ENCODE results near the gene AACS. TPM values are rescaled to one million over a fixed set of nuclear protein-coding genes. Genes with fewer than 3 reads are reported as not detected.
"Not testable (repeated sequence)": the region's sequence is repeated elsewhere in the genome, so short reads cannot be mapped to it uniquely, and the experiment has no call there.

The AACS gene
- total RNA-seq, 1 experiment from 2014 or later = 31.3 TPM

DNA sequence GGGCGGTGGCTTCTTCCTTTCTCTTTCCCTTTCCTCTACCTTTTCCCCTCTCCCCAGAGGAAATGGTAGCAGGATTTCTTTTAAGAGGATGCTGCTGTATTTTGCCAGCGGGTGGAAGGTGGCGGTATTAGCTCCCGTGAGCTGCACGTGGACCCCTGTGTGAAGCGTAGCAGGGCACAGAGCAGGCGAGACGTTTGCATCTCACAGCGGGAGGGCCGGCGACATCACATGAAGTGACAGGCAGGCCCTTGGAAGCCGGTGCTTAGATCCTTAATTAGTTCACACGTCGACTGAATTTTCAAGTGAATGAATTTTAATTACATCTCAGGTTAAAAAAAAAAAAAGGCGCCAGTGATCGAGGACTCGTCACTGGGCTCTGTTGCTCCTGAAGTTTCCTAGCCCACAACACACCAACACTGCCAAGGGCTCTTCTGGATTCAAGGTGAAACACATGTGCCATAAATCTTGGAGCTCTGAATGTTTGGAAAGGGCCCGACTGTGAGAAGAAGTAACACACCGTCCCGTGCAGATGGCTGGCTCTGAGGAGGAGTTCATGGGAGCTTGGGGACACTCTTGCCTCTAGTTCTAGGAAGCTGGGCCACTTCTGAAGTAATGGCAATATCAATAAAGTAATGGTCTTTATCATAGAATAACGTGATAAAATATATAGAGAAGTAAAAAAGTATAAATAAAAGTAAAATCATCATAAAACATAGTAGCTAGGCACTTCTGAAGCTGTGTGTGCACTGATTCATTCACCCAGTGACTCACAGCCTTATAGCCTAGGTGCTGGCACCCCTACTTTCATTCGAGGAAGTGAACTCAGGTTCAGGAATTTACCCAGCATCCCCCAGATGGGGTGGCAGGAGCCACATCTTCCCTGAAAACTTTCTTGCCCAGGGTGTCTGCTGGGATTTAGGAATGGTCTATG, 75.3 kb downstream of the AACS start:
- BruUV-seq (replicated peaks) = no TSS peak
- no peak overlapping the region for H3K27ac Mint-ChIP-seq (ENCODE audit: unreplicated experiment)
- Histone ChIP-seq H3K36me3 (ENCODE audit: control insufficient read depth, insufficient read depth, low read length) (no peaks in the 10 kb centered on the region), H3K4me3 (ENCODE audit: low read depth, low read length) (no peak overlapping the region), H3K4me1 (no peaks in the 10 kb centered on the region), H3K27me3 (replicated peaks; ENCODE audit: control insufficient read depth, insufficient read depth, low read length) (no peaks in the 10 kb centered on the region), H3K9me3 (no peaks in the 10 kb centered on the region)
- no peak overlapping the region for H3K4me3 Mint-ChIP-seq (ENCODE audit: unreplicated experiment)
- H3K27me3 Mint-ChIP-seq (ENCODE audit: insufficient read depth, unreplicated experiment) = no peaks in the 10 kb centered on the region
- POLR2A ChIA-PET = no interaction called here
- CTCF ChIA-PET = no interaction called here
- H3K36me3 Mint-ChIP-seq (ENCODE audit: insufficient read depth, unreplicated experiment) = peaks cover 10% of the 10 kb centered on the region
- no peak for DNase-seq
- no peaks in the 10 kb centered on the region for H3K9me3 Mint-ChIP-seq (ENCODE audit: unreplicated experiment)
- intact Hi-C loops (cut with micrococcal nuclease; ENCODE audit: unreplicated experiment) = no loop called here
- no peaks in the 10 kb centered on the region for H3K4me1 Mint-ChIP-seq (ENCODE audit: low read depth, unreplicated experiment)
- TF ChIP-seq, protein P1, sequence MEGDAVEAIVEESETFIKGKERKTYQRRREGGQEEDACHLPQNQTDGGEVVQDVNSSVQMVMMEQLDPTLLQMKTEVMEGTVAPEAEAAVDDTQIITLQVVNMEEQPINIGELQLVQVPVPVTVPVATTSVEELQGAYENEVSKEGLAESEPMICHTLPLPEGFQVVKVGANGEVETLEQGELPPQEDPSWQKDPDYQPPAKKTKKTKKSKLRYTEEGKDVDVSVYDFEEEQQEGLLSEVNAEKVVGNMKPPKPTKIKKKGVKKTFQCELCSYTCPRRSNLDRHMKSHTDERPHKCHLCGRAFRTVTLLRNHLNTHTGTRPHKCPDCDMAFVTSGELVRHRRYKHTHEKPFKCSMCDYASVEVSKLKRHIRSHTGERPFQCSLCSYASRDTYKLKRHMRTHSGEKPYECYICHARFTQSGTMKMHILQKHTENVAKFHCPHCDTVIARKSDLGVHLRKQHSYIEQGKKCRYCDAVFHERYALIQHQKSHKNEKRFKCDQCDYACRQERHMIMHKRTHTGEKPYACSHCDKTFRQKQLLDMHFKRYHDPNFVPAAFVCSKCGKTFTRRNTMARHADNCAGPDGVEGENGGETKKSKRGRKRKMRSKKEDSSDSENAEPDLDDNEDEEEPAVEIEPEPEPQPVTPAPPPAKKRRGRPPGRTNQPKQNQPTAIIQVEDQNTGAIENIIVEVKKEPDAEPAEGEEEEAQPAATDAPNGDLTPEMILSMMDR (IDR thresholded peaks at IDR 0.05; ENCODE audit: insufficient read depth in 1 of 2, low read depth in 1 of 2, low read length in 1 of 2, severe bottlenecking in 1 of 2, unreplicated experiment in 1 of 2) = no peak

DNA sequence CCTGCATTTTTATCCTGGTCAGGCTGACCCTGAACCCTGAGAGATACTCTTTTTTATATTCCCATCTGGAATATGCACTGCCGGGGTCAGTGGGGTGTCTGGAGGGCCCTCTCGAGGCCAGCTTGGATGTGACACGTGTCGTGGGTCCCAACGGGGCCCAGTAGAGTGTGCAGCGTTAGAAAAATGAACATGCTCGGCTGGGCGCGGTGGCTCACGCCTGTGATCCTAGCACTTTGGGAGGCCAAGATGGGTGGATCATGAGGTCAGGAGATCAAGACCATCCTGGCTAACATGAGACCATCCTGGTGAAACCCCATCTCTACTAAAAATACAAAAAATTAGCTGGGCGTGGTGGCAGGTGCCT, 76.0 kb downstream of the AACS start:
- H3K36me3 ChIP-seq (ENCODE audit: control insufficient read depth, insufficient read depth, low read length); H3K9me3 Mint-ChIP-seq (ENCODE audit: unreplicated experiment); intact Hi-C loops (cut with micrococcal nuclease; ENCODE audit: unreplicated experiment); H3K4me3 ChIP-seq (ENCODE audit: low read depth, low read length); H3K27me3 ChIP-seq (replicated peaks; ENCODE audit: control insufficient read depth, insufficient read depth, low read length); H3K27ac Mint-ChIP-seq (ENCODE audit: unreplicated experiment); H3K4me3 Mint-ChIP-seq (ENCODE audit: unreplicated experiment); BruUV-seq (replicated peaks); CTCF ChIA-PET; H3K27me3 Mint-ChIP-seq (ENCODE audit: insufficient read depth, unreplicated experiment); DNase-seq; H3K9me3 ChIP-seq; H3K4me1 Mint-ChIP-seq (ENCODE audit: low read depth, unreplicated experiment); POLR2A ChIA-PET; H3K4me1 ChIP-seq: not testable (repeated sequence)
- H3K36me3 Mint-ChIP-seq (ENCODE audit: insufficient read depth, unreplicated experiment) = peaks cover 12% of the 10 kb centered on the region

DNA sequence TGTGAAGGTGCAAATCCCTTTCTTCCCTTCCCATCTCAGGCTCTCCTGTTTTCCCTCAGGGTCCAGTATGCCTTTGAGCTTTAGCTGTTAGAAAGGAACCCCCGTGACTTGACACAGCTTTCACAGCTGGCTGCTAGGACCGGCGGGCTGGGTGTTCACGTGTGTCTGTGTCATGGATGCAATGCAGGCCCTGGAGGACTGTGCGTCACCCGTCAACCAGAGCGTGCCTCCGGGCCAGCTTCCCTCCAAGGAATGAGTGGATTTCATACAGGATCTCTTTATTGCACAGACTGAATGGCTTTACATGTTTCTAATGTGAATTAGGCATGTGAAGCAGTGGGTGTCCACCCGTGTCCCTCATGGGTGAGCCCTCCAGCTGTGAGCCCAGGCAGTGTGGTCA, 77.4 kb downstream of the AACS start:
- intact Hi-C loops (cut with micrococcal nuclease; ENCODE audit: unreplicated experiment) = no loop called here
- BruUV-seq (replicated peaks) = TSS peak; percentile 52

More for the DNA sequence above, 77.4 kb downstream of the AACS start:
- Mint-ChIP-seq H3K36me3 (ENCODE audit: insufficient read depth, unreplicated experiment) (peaks cover 12% of the 10 kb centered on the region), H3K27me3 (ENCODE audit: insufficient read depth, unreplicated experiment) (no peaks in the 10 kb centered on the region), H3K4me3 (ENCODE audit: unreplicated experiment) (no peak overlapping the region), H3K27ac (ENCODE audit: unreplicated experiment) (no peak overlapping the region), H3K9me3 (ENCODE audit: unreplicated experiment) (no peaks in the 10 kb centered on the region), H3K4me1 (ENCODE audit: low read depth, unreplicated experiment) (no peaks in the 10 kb centered on the region)
- H3K4me3 ChIP-seq (ENCODE audit: low read depth, low read length) = no peak overlapping the region
- no peaks in the 10 kb centered on the region for H3K36me3 ChIP-seq (ENCODE audit: control insufficient read depth, insufficient read depth, low read length)
- no peak for DNase-seq
- POLR2A ChIA-PET = no interaction called here
- CTCF ChIA-PET = no interaction called here
- no peaks in the 10 kb centered on the region for H3K9me3 ChIP-seq
- TF ChIP-seq, protein P1 (IDR thresholded peaks at IDR 0.05; ENCODE audit: insufficient read depth in 1 of 2, low read depth in 1 of 2, low read length in 1 of 2, severe bottlenecking in 1 of 2, unreplicated experiment in 1 of 2) = no peak
- H3K4me1 ChIP-seq = no peaks in the 10 kb centered on the region
- H3K27me3 ChIP-seq (replicated peaks; ENCODE audit: control insufficient read depth, insufficient read depth, low read length) = no peaks in the 10 kb centered on the region
